Activated T-cell treated with anti-CD3 and anti-CD28 coated beads, Interleukin-2, amount 50 U/mL, for 48 hours (primary cell): ENCODE measurements around the gene FBLN1.
"Not testable (repeated sequence)": the region's sequence is repeated elsewhere in the genome, so short reads cannot be mapped to it uniquely, and the experiment has no call there.

Source experiments
- DNase-seq, 2 experiments: peaks; one replicate each; pipeline ENCODE4 v3.0.0-alpha.2; 2020

The FBLN1 gene

GRCh38 chr22:45477366-45478107, 25.1 kb upstream of the FBLN1 start:
- DNase-seq: no peak

- no peak for DNase-seq
Observed at GRCh38 chr22:45478108-45478771, 24.4 kb upstream of the FBLN1 start.

GRCh38 chr22:45480717-45481116, 22.0 kb upstream of the FBLN1 start:
- no peak for DNase-seq

- no peak for DNase-seq
Observed at GRCh38 chr22:45481661-45482060, 21.0 kb upstream of the FBLN1 start.

- no peak for DNase-seq
Observed at GRCh38 chr22:45482169-45482568, 20.5 kb upstream of the FBLN1 start.

- DNase-seq: no peak
Observed at GRCh38 chr22:45483319-45483718, 19.4 kb upstream of the FBLN1 start.

- no peak for DNase-seq
Observed at GRCh38 chr22:45483918-45484499, 18.7 kb upstream of the FBLN1 start.

- no peak for DNase-seq
Observed at GRCh38 chr22:45484742-45485141, 17.9 kb upstream of the FBLN1 start.

GRCh38 chr22:45485261-45485660, 17.4 kb upstream of the FBLN1 start:
- no peak for DNase-seq

- no peak for DNase-seq
Observed at GRCh38 chr22:45488764-45489370, 13.8 kb upstream of the FBLN1 start.

- DNase-seq: no peak
Observed at GRCh38 chr22:45490836-45491235, 11.8 kb upstream of the FBLN1 start.

- no peak for DNase-seq
Observed at GRCh38 chr22:45491841-45492240, 10.8 kb upstream of the FBLN1 start.

GRCh38 chr22:45493286-45493771, 9.4 kb upstream of the FBLN1 start:
- DNase-seq: no peak

- DNase-seq: not testable (repeated sequence)
Observed at GRCh38 chr22:45494306-45494705, 8.4 kb upstream of the FBLN1 start.

GRCh38 chr22:45495616-45496015, 7.1 kb upstream of the FBLN1 start:
- not testable (repeated sequence) for DNase-seq

GRCh38 chr22:45496451-45496941, 6.2 kb upstream of the FBLN1 start:
- DNase-seq: no peak

- no peak for DNase-seq
Observed at GRCh38 chr22:45497351-45498145, 5.1 kb upstream of the FBLN1 start.

GRCh38 chr22:45499746-45500145, 2.9 kb upstream of the FBLN1 start:
- no peak for DNase-seq

- no peak for DNase-seq
Observed at GRCh38 chr22:45503050-45503815, 550 bp downstream of the FBLN1 start.

- DNase-seq: no peak
Observed at GRCh38 chr22:45503816-45504372, 1.2 kb downstream of the FBLN1 start.
